ENCODE measurements around the gene TMPRSS7.
"Not testable (repeated sequence)": the region's sequence is repeated elsewhere in the genome, so short reads cannot be mapped to it uniquely, and the experiment has no call there.

Gene TMPRSS7

DNA sequence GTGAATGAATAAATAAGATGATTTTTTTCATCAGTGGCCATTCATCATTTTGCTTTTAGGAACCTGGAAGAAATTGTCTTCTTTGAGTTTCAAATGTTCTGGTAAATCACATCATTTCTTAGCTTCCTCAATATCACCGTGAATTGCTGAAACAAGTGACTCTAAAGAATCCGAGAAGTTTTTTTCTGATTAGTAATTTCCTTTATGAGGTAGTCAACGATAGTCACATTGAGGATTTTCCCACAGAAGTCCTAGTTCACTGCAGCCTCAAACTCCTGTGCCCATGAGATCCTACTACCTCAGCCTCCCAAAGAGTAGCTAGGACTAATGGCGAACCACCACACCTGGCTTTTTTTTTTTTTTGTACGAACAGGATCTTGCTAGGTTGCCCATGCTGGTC, 3.6 kb upstream of the TMPRSS7 start:
- no peak overlapping the region for H2BK120ac ChIP-seq (ENCODE audit: low read depth, low read length)

DNA sequence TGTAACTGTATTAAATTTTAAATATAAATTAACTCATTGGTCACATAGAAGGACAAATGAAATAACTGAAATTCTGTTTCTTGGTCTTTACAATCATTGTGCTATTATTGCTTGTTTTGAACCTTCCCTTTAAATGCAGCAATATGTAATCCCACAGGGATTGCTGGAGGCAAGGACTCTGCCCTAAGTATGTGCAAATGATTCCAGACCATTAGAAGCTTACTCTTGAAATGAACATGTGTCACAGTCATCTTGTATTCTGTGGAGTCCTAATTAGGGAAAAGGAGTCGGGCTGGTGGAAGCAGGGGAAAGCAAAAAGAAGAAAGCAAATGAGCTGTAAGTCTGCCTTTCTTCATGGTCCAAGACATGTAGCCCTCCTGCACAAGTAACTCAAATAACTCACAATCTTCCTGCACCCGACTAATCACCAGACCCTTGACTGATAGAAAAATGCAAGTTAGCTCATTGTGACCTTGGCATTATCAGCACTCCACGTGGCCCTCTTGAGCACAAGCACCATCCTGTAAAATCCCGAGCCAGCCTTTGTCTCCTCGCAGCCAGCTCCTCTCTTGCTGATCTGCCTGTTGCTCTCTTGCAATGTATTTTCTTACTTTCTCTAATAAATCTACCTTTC, 2.3 kb upstream of the TMPRSS7 start:
- Histone ChIP-seq H3K9me3 (ENCODE audit: control insufficient read depth, low read length) (no peaks in the 10 kb centered on the region), H3K23ac (ENCODE audit: low read length in 2 of 2) (no peak overlapping the region), H2AK5ac (ENCODE audit: low read length, severe bottlenecking) (no peak overlapping the region), H2BK120ac (ENCODE audit: low read depth, low read length) (no peak overlapping the region), H3K18ac (ENCODE audit: low read depth in 1 of 2, low read length in 2 of 2) (no peak overlapping the region), H3K27me3 (ENCODE audit: control insufficient read depth in 1 of 2, insufficient read depth in 1 of 2, low read length in 2 of 2) (no peaks in the 10 kb centered on the region), H2AFZ (ENCODE audit: low read depth, low read length) (no peak overlapping the region), H2BK12ac (ENCODE audit: low read length in 2 of 2) (no peak overlapping the region), H2BK5ac (ENCODE audit: low read depth, low read length, poor library complexity, severe bottlenecking) (no peak overlapping the region), H3K9ac (ENCODE audit: low read length) (no peak overlapping the region), H3K79me1 (replicated peaks; ENCODE audit: low read length, poor library complexity, severe bottlenecking) (no peaks in the 10 kb centered on the region), H3K14ac (ENCODE audit: low read length in 2 of 2) (no peak overlapping the region), H4K8ac (ENCODE audit: low read length) (no peak overlapping the region), H3K27ac (ENCODE audit: low read length, poor library complexity, severe bottlenecking) (no peak overlapping the region), H3K4me3 (ENCODE audit: insufficient read depth in 1 of 2, low read depth in 1 of 2, low read length in 2 of 2) (no peak overlapping the region), H2BK15ac (ENCODE audit: low read depth, poor library complexity, severe bottlenecking) (no peak overlapping the region), H4K91ac (ENCODE audit: low read length) (no peak overlapping the region), H3K4me2 (ENCODE audit: low read length, poor library complexity, severe bottlenecking) (no peak overlapping the region), H3K4ac (ENCODE audit: low read depth in 1 of 2, low read length in 2 of 2) (no peak overlapping the region), H3K4me1 (ENCODE audit: control insufficient read depth, insufficient read depth, low read depth, low read length) (no peaks in the 10 kb centered on the region), H3K36me3 (ENCODE audit: control insufficient read depth in 1 of 2, insufficient read depth in 2 of 2, low read depth in 1 of 2, low read length in 2 of 2) (no peaks in the 10 kb centered on the region)
- no peak for DNase-seq
- WGBS = 91% methylated on average over 5 of the region's 5 CpGs

More for the DNA sequence above, 3.6 kb upstream of the TMPRSS7 start:
- H2AK5ac ChIP-seq (ENCODE audit: low read length, severe bottlenecking) = no peak overlapping the region
- H3K36me3 ChIP-seq (ENCODE audit: control insufficient read depth in 1 of 2, insufficient read depth in 2 of 2, low read depth in 1 of 2, low read length in 2 of 2) = no peaks in the 10 kb centered on the region
- H3K27ac ChIP-seq (ENCODE audit: low read length, poor library complexity, severe bottlenecking) = no peak overlapping the region
- H3K18ac ChIP-seq (ENCODE audit: low read depth in 1 of 2, low read length in 2 of 2) = no peak overlapping the region
- no peak overlapping the region for H3K4ac ChIP-seq (ENCODE audit: low read depth in 1 of 2, low read length in 2 of 2)
- H3K4me1 ChIP-seq (ENCODE audit: control insufficient read depth, insufficient read depth, low read depth, low read length) = no peaks in the 10 kb centered on the region
- no peak overlapping the region for H2AFZ ChIP-seq (ENCODE audit: low read depth, low read length)
- H3K9ac ChIP-seq (ENCODE audit: low read length) = no peak overlapping the region
- no peaks in the 10 kb centered on the region for H3K79me1 ChIP-seq (replicated peaks; ENCODE audit: low read length, poor library complexity, severe bottlenecking)
- no peak overlapping the region for H3K23ac ChIP-seq (ENCODE audit: low read length in 2 of 2)
- 85% methylated on average over 5 of the region's 5 CpGs for WGBS
- DNase-seq = no peak
- H3K4me3 ChIP-seq (ENCODE audit: insufficient read depth in 1 of 2, low read depth in 1 of 2, low read length in 2 of 2) = no peak overlapping the region
- no peak overlapping the region for H3K14ac ChIP-seq (ENCODE audit: low read length in 2 of 2)
- no peaks in the 10 kb centered on the region for H3K27me3 ChIP-seq (ENCODE audit: control insufficient read depth in 1 of 2, insufficient read depth in 1 of 2, low read length in 2 of 2)
- H2BK12ac ChIP-seq (ENCODE audit: low read length in 2 of 2) = no peak overlapping the region
- no peak overlapping the region for H4K8ac ChIP-seq (ENCODE audit: low read length)
- H2BK15ac ChIP-seq (ENCODE audit: low read depth, poor library complexity, severe bottlenecking) = no peak overlapping the region
- no peaks in the 10 kb centered on the region for H3K9me3 ChIP-seq (ENCODE audit: control insufficient read depth, low read length)
- no peak overlapping the region for H2BK5ac ChIP-seq (ENCODE audit: low read depth, low read length, poor library complexity, severe bottlenecking)
- H3K4me2 ChIP-seq (ENCODE audit: low read length, poor library complexity, severe bottlenecking) = no peak overlapping the region
- no peak overlapping the region for H4K91ac ChIP-seq (ENCODE audit: low read length)

DNA sequence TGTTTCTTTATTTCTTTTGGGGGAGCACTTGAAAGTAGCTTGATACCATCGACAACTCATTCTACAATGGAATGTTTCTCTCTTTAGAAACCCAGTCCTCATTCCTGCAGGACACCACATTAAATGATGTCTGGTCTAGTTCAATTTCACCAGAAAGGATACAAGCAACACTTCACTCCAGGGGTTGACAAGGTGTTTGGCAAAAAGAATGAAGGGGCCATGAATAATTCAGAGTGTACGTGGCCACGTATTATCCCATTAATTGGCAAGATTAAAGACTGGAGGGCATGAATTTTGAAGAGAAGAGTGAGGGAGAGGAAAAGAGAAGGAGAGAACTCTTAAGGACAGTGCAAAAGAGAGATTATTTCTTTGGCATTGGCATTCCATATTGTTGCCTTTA, 705 bp downstream of the TMPRSS7 start:
- H2AK5ac ChIP-seq (ENCODE audit: low read length, severe bottlenecking) = no peak overlapping the region
- no peak overlapping the region for H2BK120ac ChIP-seq (ENCODE audit: low read depth, low read length)
- no peak overlapping the region for H3K9ac ChIP-seq (ENCODE audit: low read length)
- no peak for DNase-seq
- no peak overlapping the region for H3K4me3 ChIP-seq (ENCODE audit: insufficient read depth in 1 of 2, low read depth in 1 of 2, low read length in 2 of 2)
- H3K14ac ChIP-seq (ENCODE audit: low read length in 2 of 2) = no peak overlapping the region
- H4K91ac ChIP-seq (ENCODE audit: low read length) = no peak overlapping the region
- no peaks in the 10 kb centered on the region for H3K79me1 ChIP-seq (replicated peaks; ENCODE audit: low read length, poor library complexity, severe bottlenecking)
- H3K4ac ChIP-seq (ENCODE audit: low read depth in 1 of 2, low read length in 2 of 2) = no peak overlapping the region
- 92% methylated on average over 3 of the region's 3 CpGs for WGBS
- H2BK15ac ChIP-seq (ENCODE audit: low read depth, poor library complexity, severe bottlenecking) = no peak overlapping the region
- no peak overlapping the region for H3K18ac ChIP-seq (ENCODE audit: low read depth in 1 of 2, low read length in 2 of 2)
- no peaks in the 10 kb centered on the region for H3K36me3 ChIP-seq (ENCODE audit: control insufficient read depth in 1 of 2, insufficient read depth in 2 of 2, low read depth in 1 of 2, low read length in 2 of 2)
- H2AFZ ChIP-seq (ENCODE audit: low read depth, low read length) = no peak overlapping the region
- H2BK5ac ChIP-seq (ENCODE audit: low read depth, low read length, poor library complexity, severe bottlenecking) = no peak overlapping the region
- no peaks in the 10 kb centered on the region for H3K9me3 ChIP-seq (ENCODE audit: control insufficient read depth, low read length)
- no peak overlapping the region for H3K27ac ChIP-seq (ENCODE audit: low read length, poor library complexity, severe bottlenecking)
- no peaks in the 10 kb centered on the region for H3K27me3 ChIP-seq (ENCODE audit: control insufficient read depth in 1 of 2, insufficient read depth in 1 of 2, low read length in 2 of 2)
- no peak overlapping the region for H3K23ac ChIP-seq (ENCODE audit: low read length in 2 of 2)
- no peak overlapping the region for H4K8ac ChIP-seq (ENCODE audit: low read length)
- H3K4me2 ChIP-seq (ENCODE audit: low read length, poor library complexity, severe bottlenecking) = no peak overlapping the region
- H2BK12ac ChIP-seq (ENCODE audit: low read length in 2 of 2) = no peak overlapping the region
- H3K4me1 ChIP-seq (ENCODE audit: control insufficient read depth, insufficient read depth, low read depth, low read length) = no peaks in the 10 kb centered on the region

DNA sequence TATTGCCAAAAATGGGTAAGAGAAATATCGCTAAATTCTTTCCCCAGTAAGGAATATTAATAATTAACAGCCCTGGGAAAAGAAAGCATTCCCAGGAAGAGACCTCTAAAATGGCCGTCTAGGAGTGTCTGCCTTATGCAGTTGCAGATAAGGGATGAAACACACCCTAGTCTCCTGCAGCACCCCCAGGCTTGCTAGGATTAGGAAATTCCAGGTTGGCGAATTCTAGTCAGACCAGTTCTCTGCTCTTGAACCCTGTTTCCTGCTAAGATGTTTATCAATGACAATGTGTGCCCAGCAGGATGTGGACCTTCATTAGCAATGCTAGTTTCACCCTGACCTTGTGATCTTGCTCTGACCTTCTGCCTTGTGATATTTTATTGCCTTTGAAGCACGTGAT, 2.7 kb downstream of the TMPRSS7 start:
- H4K8ac ChIP-seq (ENCODE audit: low read length); H4K91ac ChIP-seq (ENCODE audit: low read length); H3K14ac ChIP-seq (ENCODE audit: low read length in 2 of 2); H3K36me3 ChIP-seq (ENCODE audit: control insufficient read depth in 1 of 2, insufficient read depth in 2 of 2, low read depth in 1 of 2, low read length in 2 of 2); DNase-seq; H3K23ac ChIP-seq (ENCODE audit: low read length in 2 of 2); H3K27me3 ChIP-seq (ENCODE audit: control insufficient read depth in 1 of 2, insufficient read depth in 1 of 2, low read length in 2 of 2); H3K4me3 ChIP-seq (ENCODE audit: insufficient read depth in 1 of 2, low read depth in 1 of 2, low read length in 2 of 2); H2BK5ac ChIP-seq (ENCODE audit: low read depth, low read length, poor library complexity, severe bottlenecking); H3K4me2 ChIP-seq (ENCODE audit: low read length, poor library complexity, severe bottlenecking); H2BK120ac ChIP-seq (ENCODE audit: low read depth, low read length); H2BK15ac ChIP-seq (ENCODE audit: low read depth, poor library complexity, severe bottlenecking); H2AFZ ChIP-seq (ENCODE audit: low read depth, low read length); H3K79me1 ChIP-seq (replicated peaks; ENCODE audit: low read length, poor library complexity, severe bottlenecking); H3K9ac ChIP-seq (ENCODE audit: low read length); H3K4ac ChIP-seq (ENCODE audit: low read depth in 1 of 2, low read length in 2 of 2); H2AK5ac ChIP-seq (ENCODE audit: low read length, severe bottlenecking); H3K9me3 ChIP-seq (ENCODE audit: control insufficient read depth, low read length); H3K4me1 ChIP-seq (ENCODE audit: control insufficient read depth, insufficient read depth, low read depth, low read length); H3K18ac ChIP-seq (ENCODE audit: low read depth in 1 of 2, low read length in 2 of 2); H3K27ac ChIP-seq (ENCODE audit: low read length, poor library complexity, severe bottlenecking); H2BK12ac ChIP-seq (ENCODE audit: low read length in 2 of 2): not testable (repeated sequence)
- 72% methylated on average over 4 of the region's 4 CpGs for WGBS

Data from mesenchymal stem cell (in vitro differentiated cells and primary cell).